Pulmonary artery endothelial cell (primary cell): ENCODE measurements around the gene SLC25A1. TPM values are rescaled to one million over a fixed set of nuclear protein-coding genes. Genes with fewer than 3 reads are reported as not detected.

Source experiments
- total RNA-seq: library from RNA; depleted of rRNA; stranded (reverse); fragments of >200 nt; gene quantifications from 2 replicates; pipeline ENCODE4 v1.2.3, GENCODE V29; 2014

SLC25A1 gene
- total RNA-seq, 1 donor from 2014 or later = 96.3 TPM

Other genes with a start within 250 kb of the SLC25A1 start
- not detected in 2 replicates for gene PRODH, start 242.4 kb downstream of the SLC25A1 start, total RNA-seq
- 36.4 and 52.1 TPM in 2 replicates for gene DGCR2, start 56.3 kb downstream of the SLC25A1 start, total RNA-seq
- gene TSSK2, start 47.4 kb downstream of the SLC25A1 start, total RNA-seq = not detected in 2 replicates
- gene ESS2, start 34.1 kb downstream of the SLC25A1 start, total RNA-seq = 9.6 and 13.4 TPM in 2 replicates
- gene GSC2, start 28.4 kb downstream of the SLC25A1 start, total RNA-seq = 0.07 TPM in 1 of 2 replicates, not detected in the other
- 4.4 and 6.2 TPM in 2 replicates for gene CLTCL1, start 113.0 kb upstream of the SLC25A1 start, total RNA-seq